KBM-7 (cell line): Measurements from ENCODE around the gene KLHL30.

Source experiments
- DNase-seq: peaks from one replicate; pipeline ENCODE4 v3.0.0-alpha.2; 2015
- in situ Hi-C: fragments of 300-500 bp; cut with MboI; formaldehyde crosslinking; loops from 2 replicates; pipeline ENCODE4 v1.14.3; 2020; ENCODE audit warnings: low sequenced_read_pairs, low pct_unique_long_range_greater_than_20kb, mixed read lengths

KLHL30 gene

GRCh38 chr2:238157506-238158017 lies 19.1 kb downstream of the KLHL30 start:
- in situ Hi-C loops = no loop called here

DNA sequence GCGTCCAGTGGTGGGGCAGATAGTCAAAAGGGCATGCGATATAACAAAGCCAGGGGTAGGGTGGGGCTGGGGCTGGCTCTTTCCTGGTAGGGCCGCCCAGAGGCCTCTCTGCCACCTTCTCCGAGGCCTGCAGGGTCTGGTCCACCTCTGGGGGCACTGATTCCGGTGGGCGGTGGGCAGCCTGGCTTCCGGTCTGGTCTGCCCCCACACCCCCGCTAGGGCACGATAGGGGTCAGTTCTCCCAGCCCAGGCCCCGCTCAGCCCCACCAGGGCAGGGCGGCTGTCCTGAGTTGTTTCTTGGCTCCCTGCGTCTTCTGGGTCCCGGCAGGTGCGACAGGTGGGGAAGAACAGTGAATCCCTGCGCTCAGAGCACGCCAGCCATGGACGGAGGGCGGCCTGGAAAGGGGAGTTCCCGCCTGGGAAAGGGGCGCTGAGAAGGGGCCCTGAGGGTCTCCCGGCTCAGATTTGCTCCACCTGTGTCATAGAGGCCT lies 19.6 kb downstream of the KLHL30 start:
- no peak for DNase-seq
- in situ Hi-C loops = no loop called here

More at GRCh38 chr2:238157506-238158017, 19.1 kb downstream of the KLHL30 start:
- no peak for DNase-seq

DNA sequence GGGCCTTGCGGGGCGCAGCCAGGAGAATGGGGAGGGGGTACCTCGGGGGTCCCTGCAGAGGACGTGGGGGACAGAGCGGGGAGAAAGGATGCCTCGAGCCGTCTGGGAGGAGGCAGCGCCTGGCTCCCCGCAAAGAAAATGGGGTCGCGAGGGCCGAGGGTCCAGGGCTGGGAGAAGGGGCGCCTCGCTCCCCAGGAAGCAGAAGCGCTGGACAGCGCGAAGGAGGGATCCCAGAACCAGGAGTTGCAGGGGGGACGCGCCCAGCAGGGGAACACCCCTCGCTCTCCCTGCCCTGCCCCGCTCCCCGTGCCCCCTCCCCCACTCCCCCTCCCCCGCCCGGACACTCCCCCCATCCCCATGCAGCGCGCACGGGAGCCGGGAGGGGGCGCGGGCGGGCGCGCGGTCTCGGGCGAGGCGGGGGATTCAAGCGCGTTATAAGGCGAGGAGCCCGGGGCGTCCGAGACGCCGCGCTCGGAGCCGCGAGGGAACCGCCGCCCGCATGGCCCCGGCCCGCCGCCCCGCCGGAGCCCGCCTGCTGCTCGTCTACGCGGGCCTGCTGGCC lies 20.1 kb downstream of the KLHL30 start, which contains the start of gene ERFE:
ERFE (plus strand) TSS at position 462 of the 562 bp plus-strand sequence; CDS start at position 500, 38 bp downstream.
- DNase-seq = peak; percentile 23
- in situ Hi-C loops = no loop called here

- DNase-seq = peak; percentile 31
- in situ Hi-C loops = no loop called here
Observed at GRCh38 chr2:238159071-238159539, 20.6 kb downstream of the KLHL30 start.

GRCh38 chr2:238159661-238160205 lies 21.3 kb downstream of the KLHL30 start:
- in situ Hi-C loops = no loop called here
- no peak for DNase-seq

DNA sequence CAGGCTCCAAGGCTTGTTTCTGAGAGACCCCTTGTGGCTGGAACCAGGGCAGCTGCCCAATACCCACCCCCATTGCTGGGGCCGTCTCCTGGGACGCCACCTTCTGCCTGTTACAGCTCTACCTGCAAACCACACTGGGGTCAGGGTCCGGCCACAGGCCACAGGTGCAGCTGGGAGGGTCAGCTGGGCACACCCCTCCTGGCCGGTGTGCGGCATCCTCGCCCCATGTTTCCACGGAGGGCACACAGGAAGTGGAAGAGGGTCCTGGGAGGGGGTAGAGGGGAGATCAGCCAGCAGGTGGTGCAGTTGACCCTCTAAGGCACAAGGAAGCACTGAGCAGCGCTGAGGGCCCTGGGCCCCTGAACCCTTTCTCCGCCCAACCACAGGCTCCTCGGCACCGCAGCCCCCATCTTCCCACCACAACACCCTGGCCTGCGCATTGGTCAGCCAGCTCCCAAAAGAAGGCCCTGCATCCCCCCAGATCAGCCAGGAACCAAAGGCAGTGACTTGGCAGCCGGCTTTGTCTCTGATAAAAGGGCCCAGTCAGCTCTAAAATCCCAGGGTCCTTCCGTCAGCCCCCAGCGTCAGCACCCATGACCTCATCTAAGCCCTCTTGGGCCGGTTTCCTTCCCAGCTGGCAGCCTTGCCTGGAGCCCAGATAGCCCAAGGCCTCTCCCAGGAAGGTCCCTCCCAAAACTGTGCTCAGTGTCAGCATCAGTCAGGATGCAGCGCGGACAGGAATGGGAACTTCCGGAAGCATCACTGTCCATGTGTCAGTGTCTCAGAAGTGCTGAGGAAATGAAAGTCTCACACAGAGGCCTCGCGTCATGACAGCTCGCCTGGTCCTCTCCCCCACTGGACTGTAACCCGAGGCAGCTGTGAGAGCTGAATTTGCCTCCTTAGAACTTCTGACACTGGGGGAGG lies 22.0 kb downstream of the KLHL30 start:
- no peak for DNase-seq
- in situ Hi-C loops = no loop called here

GRCh38 chr2:238161291-238162051 lies 23.0 kb downstream of the KLHL30 start:
- in situ Hi-C loops = no loop called here
- no peak for DNase-seq

GRCh38 chr2:238162251-238162845 lies 23.9 kb downstream of the KLHL30 start:
- in situ Hi-C loops = no loop called here
- DNase-seq = no peak

DNA sequence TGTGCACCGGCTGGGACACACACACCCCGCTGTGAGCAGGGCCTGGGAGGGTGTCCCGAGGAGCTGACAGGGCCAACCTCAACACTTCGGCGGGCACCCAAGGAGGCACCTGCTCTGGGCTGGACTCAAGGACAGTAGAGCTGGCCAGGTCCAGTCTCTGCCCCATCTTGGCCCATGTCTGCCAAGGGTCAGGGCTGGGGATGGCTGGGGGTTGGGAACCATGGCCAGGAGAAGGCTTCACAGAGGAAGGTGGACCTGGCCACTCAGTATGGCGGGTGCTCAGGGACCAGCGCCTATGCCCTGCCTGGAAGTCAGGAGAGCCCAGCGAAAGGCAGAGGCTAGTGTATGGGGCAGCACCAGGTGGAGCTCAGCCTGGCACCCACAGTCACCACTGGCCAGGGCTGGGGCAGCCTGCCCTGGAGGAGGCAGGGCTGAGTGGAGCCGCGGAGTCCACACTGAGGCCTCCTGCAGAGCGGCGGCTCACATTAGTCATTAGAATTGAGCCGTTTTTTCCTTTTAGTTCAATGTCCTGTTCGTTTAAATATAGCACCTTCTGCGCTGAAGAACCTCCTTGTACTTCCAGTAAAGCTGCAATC lies 24.5 kb downstream of the KLHL30 start:
- no peak for DNase-seq
- in situ Hi-C loops = no loop called here

GRCh38 chr2:238163481-238164198 lies 25.2 kb downstream of the KLHL30 start:
- no peak for DNase-seq

GRCh38 chr2:238164906-238165287 lies 26.4 kb downstream of the KLHL30 start:
- in situ Hi-C loops = no loop called here
- DNase-seq = no peak

More at GRCh38 chr2:238163481-238164198, 25.2 kb downstream of the KLHL30 start:
- in situ Hi-C loops = no loop called here

- in situ Hi-C loops = no loop called here
- no peak for DNase-seq
Observed at GRCh38 chr2:238165288-238165921, 26.9 kb downstream of the KLHL30 start.

- in situ Hi-C loops = no loop called here
- no peak for DNase-seq
Observed at GRCh38 chr2:238166391-238167343, 28.2 kb downstream of the KLHL30 start.

- no peak for DNase-seq
- in situ Hi-C loops = no loop called here
Observed at GRCh38 chr2:238167344-238167715, 28.9 kb downstream of the KLHL30 start.

GRCh38 chr2:238167761-238168160 lies 29.3 kb downstream of the KLHL30 start:
- no peak for DNase-seq
- in situ Hi-C loops = no loop called here
